GM18520 (cell line): Measurements from ENCODE around the gene PRKCZ.

Source experiments
- ATAC-seq: cut with Tn5 transposase; IDR thresholded peaks from one replicate; pipeline ENCODE4 v1.9.1; 2021; ENCODE audit not compliant: unreplicated experiment

Gene PRKCZ

GRCh38 chr1:2100780-2101108, 50.5 kb downstream of the PRKCZ start:
- ATAC-seq = no peak

DNA sequence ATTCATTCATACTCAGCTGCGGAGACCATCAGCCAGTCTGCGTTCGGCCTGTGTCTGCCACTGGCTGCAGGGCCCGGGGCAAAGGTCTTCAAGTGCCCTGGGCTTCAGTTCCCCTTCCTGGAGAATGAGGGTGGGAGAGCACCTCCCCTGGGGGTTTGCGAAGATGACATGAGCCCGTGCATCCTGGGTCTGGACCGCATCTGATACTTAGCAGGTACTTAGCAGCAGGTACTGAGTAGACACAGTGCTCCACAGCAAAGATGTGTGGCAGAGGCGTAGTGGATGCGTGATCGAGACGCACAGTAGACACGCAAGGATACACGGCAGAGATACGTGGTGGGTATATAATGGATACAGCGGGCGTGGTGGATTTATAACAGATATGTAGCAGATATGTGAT, 51.3 kb downstream of the PRKCZ start:
- no peak for ATAC-seq

- ATAC-seq = no peak
These were observed 51.7 kb downstream of the PRKCZ start for GRCh38 chr1:2101946-2102345.

DNA sequence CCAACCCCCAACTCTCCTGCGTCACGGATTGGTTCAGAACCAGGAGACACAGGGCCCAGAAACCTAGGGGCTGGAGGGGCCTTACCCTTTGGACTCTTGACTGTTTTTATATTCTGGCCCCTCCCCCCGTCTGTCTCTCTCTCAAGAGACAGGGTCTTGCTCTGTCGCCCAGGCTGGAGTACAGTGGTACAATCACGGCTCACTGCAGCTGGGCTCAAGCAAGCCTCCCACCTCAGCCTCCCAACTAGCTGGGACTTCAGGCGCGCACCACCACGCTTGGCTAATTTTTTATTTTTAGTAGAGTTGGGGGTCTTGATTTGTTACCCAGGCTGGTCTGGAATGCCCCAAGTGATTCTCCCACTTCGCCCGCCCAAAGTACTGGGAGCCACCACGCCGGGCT, 52.5 kb downstream of the PRKCZ start:
- no peak for ATAC-seq

DNA sequence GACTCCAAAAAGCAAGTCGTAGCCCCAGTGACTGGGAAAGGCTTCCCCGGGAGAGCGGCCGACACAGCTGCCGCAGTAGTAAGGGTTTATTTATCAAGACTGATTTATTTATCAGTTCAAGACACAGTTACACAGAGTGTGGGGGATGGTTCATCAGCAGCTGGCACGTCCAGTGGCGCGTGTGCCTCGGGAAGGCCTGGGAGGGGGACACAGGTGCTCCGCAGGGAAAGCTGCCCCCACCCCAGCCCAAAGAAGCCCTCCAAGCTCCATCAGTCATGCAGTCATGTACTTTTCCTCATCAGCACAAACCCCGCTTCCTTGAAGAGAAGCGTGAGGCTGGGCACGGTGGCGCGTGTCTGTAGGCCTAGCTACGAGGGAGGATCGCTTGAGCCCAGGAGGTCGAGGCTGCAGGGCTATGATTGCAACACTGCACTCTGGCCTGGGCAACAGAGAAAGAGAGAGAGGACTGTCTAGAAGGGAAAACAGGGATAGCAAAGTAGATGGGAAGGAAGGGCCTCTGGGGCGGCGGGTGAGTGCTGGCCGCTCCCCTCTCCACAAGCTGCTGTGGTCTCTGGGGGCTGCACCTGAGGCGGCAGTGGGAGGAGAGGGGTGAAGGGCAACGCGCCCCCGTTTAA, 53.2 kb downstream of the PRKCZ start:
- no peak for ATAC-seq

DNA sequence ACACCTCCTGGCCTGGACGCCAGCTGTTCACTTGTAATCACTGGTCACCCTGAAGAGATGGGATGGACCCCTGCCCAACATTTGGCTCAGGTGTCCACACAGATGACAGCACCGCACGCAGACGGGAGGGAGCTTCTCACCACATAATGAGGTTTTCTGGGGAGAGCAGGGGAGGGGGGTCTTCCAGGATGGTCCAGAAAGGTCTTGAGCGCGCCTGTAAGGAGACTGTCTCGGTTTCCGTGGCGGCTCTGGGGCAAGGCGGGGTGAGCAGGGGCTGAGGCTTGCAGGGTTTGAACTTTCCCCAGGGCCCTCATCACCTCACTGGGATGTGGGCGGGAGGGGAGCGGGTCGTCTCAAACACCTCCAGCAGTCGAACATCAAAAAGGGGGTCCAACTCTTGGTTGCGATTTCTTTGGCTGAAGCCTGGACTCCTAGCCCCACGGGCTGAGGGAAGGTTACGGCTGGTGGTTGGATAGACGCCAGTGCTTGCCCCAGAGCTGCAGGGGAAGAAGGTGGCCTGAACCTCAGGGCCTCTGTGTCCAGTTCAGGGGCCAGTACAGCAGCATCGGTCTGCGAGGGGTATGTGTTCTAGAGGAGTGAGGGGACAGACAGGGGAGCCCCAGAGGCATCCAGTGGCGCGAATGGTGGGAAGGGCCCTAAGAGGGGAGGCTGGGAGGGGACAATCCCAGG, 53.8 kb downstream of the PRKCZ start:
- no peak for ATAC-seq

DNA sequence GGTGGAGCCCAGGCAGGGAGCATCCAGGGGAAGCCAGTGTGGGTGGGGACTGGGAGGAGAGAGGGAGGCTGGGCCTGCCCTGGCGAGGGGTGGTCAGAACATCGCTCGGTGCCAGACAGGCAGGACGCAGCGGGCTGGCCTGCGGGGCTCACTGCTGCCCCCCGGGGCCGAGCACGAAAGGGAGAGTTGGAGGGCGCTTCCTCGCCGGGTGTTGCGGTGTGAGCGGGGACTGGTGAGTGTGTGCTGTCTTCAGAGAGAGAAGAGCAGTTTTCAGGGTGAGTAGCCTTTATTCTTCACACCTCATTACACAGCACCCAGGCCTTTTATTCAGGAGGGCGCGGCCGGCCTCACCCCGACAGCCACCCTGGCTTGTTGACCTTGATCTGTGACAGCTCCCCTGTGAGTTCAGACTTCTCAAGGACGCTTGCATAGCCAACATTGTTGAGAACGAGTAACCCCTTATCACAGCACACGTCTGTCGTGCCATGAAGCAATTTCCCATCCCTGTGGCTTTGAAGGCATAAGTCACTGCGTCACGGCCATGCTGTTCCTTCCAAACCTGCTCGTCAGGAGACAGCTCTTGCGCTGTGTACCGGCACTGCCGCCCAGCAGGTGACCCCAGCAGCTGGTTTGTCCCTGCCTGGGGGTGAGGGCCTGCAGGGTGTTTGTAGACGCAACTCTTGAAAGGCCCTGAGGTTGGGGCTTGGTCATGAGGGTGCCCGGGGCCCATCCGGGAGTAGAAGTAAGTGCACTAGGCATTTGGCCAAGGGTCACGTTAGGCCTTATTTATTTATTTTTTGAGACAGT, 54.6 kb downstream of the PRKCZ start:
- no peak for ATAC-seq

DNA sequence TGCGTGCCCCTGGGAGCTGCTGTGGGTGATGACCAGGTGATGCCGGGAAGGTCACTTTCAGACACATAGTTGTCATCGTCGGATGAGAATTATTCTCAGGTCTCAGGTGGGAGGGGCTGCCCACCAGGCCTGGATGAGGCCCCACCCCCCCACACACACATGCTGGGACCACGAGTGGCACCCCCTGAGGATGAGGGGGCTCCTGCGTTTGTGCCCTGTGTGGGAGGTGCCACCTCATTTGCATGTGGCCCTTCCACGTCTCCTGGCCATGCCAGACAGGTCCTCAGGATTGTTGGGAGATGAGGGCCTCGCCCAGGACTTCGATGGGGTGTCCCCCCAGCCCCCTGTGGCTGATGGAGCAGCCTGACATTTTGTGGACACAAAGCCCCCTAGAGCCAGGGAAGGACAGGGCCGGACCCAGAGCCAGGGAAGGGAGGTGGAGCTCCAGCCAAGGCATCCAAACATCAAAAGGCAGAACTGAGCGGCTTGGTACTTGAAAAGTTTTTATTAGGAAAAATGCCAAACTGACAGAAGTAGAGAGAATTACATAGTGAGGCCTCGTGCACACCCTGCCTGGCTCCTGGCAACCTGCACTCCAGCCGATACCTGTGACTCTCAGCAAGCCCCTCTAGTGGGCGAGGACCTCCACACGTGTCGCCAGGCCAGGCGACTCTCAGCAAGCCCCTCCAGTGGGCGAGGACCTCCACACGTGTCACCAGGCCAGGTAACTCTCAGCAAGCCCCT, 55.7 kb downstream of the PRKCZ start:
- no peak for ATAC-seq

- ATAC-seq = no peak
These were observed 56.6 kb downstream of the PRKCZ start for GRCh38 chr1:2106659-2107405.

GRCh38 chr1:2107586-2108212, 57.5 kb downstream of the PRKCZ start:
- ATAC-seq = no peak

GRCh38 chr1:2108213-2108876, 58.1 kb downstream of the PRKCZ start:
- no peak for ATAC-seq

DNA sequence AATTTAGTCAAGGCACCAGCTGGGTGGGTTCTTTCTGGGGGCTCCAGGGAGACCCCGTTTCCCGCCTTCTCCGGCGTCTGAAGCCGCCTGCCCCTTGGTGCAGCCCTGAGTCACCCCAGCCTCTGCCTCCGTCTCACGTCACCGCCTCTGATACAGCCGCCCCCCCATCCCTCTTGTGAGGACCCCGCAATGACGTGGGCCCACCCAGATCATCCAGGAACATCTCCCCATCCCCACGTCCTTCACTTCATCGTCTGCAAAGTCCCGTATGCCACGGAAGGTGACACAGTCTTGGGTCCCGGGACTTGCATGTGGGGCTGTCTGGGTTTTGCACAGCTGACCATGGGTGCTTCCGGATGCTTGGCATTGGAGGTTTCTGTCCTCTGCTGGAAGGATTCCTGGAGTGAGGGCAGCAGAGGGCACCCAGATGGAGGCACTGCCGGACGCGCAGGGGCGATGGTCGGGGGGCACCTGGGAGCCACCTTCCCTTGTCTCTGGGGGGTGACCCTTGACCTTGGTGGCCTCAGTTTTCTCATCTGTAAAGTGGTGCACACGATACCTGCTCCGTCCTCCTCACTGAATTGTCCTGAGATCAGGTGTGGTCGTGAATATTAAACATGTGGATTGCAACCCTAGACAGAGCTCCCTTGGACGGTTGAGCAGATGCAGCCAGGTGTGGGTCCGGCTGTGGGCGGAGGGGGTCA, 58.8 kb downstream of the PRKCZ start:
- no peak for ATAC-seq

DNA sequence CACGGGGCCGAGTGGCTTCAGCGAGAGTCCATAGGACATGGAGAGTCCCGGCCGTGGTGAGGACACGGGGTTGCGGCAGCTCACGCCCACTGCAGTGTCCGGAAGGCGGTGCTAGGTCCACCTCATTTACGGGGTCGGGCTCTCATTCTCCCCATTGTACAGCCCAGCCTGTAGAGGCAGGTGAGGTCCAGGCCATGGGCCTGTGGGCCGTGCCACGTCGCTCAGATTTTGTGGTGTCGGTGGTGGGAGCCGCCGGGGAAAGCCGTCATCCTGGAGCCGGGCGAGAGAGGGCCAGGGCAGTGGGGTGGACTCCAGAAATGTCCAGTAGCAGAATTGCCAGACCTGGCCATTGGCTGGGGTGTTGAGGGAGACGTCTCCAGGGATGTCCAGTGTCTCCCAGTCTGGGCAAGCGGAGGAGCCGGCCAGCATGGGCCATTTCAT, 59.4 kb downstream of the PRKCZ start:
- no peak for ATAC-seq

GRCh38 chr1:2110191-2110737, 60.1 kb downstream of the PRKCZ start:
- ATAC-seq = no peak

DNA sequence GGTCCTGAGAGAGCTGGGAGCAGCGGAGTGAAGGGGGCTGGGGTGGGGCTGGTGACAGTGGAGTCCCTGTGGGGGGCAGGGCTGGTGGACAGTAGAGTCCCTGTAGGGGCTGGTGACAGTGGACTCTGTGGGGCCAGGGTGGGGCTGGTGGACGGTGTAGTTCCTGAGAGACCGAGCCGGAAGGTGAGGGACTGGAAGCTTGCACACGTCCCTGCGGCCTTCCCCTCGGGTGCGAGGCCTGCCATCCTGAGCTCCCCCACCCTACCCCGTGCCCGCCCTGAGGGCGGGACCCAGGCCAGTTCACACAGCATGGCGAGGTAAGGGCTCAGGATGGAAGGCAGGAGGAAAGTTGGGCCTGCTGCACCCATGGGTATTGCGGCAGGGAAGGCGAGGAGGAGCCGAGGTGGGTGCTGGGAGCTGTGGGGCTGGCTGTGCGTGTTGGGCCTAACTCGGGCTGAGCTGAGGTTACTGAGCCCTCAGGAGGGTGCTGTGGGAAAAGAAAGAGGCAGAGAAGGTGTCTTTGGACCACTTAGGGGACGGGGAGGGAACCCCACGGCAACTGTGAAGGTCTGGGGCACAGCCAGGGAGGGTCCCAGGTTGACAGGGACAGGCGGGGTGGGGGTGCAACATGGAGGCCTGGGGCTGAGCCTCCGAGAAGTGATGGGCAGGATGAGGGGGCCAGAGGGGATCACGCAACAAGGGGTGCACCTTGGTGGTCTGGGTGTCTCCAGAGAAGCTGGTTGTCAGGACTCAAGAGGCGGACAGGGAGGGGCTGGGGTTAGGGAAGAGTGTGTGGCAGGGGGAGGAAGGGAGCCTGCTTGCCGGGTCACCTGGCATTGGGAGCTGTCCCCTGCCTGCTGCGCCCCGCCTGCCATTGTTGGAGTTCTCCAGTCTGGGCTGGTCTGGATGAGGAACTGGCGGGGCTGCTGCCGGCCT, 60.8 kb downstream of the PRKCZ start:
- ATAC-seq = no peak

DNA sequence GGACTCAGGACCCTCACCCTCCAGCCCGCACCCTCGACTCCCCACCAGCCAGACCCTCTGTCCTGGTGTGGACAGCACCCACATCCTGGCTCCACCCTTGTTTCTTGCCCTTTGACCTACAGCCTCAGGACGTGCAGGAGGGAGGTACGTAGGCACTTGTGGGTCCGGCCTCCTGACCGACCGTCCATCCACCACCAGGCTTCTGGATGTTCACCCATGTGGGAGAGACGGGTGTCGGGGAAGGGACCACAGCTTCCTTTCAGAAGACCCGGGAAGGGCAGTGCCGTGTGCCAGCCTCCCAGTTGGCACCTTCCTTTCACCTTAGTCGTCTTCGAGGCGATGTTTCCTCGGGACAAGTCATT, 61.4 kb downstream of the PRKCZ start:
- ATAC-seq = no peak

DNA sequence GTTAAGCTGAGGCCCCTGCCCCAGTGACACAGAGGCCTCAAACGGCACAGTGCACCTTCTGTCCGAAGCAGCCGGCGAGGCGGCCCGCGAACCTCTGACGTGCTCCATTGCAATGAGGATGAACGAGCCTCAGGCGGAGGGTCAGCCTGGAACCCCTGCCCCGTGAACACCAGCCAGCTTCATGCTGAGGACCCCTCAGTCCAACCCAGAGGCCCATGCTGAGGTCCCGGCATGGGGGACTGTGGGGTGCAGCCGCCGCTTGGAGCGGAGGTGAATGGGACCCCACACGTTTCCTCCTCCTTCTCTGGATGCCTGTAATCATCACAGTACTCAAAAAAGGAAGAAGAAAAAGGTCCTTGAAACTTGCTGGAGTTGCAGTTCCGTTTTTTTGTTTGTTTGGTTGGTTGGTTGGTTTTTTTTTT, 62.1 kb downstream of the PRKCZ start:
- ATAC-seq = no peak

DNA sequence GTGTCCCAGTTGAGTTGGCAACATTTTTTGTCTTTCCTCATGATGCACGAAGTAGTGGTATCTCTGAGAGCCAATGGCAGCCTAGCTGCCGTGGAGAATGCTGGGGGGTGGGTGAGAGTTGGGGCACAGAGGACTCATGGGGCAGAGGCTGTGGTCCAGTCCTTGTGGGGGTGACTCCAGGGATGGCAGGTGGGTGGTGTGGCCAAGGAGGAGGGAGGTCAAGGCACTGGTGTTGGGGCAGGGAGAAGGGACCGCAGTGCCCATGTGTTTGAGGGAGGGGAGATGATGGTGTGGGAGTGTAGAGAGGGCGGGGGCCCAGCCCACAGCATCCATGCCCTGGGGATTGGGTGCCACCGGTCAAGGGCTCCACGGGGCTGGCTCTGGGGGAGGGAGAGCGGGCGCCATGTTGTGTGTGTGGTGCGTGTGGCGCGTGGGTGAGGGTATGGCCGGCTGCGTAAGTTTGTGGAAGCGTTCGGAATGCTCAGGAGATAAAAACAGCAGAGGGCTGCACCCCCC, 63.5 kb downstream of the PRKCZ start:
- ATAC-seq = no peak
